OCI-LY1 (cell line): ENCODE data around the gene HOMER1.

Experiments
- CTCF ChIP-seq: fragments of 200-600 bp; sonication (generic), shearing (Covaris generic); IDR thresholded peaks from 2 replicates; pipeline ENCODE4 v1.5.1; 2017; ENCODE audit warnings: mild to moderate bottlenecking, antibody characterized with exemption, low read length, moderate library complexity, mixed read lengths
- EZH2 ChIP-seq: fragments of 200-600 bp; sonication (generic), shearing (Covaris generic); IDR thresholded peaks from 2 replicates; pipeline ENCODE4 v1.8.0; 2017; ENCODE audit warnings: borderline replicate concordance, mixed run types, mild to moderate bottlenecking, antibody characterized with exemption, low read length, moderate library complexity, mixed read lengths

DNA sequence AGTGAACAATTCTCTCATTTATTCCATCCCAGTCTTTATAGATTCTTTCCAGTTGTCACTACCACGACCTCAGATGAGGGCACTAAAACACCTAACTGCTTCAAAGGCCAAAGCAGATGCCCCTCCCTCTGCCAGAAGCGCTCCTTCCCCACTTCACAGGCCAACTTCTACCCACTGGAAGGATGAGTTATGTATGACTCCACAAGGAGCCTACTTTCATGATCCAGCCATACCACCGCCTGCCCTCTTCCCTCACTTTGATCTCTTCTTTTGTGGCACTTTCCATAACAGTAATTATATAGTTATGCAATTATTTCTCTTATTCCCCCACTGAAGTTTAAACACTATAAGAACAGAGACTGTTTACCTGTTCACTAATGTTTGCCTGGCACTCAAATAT, 93.7 kb downstream of the HOMER1 start:
- no peak for TF ChIP-seq CTCF
- no peak for TF ChIP-seq EZH2
